GM06990 (cell line): ENCODE measurements around the gene RERE.
A peak's percentile ranks its signal among the peaks of the same experiment; 100 is the strongest.

ENCODE experiments used
- DNase-seq: peaks from one replicate; pipeline ENCODE4 v3.0.0-alpha.2; 2011; ENCODE audit not compliant: insufficient read length; ENCODE audit errors: extremely low read depth
- H3K27me3 ChIP-seq: replicated peaks from 2 replicates; pipeline ENCODE4 v1.6.0; 2011; ENCODE audit warnings: low read length; ENCODE audit not compliant: control insufficient read depth, insufficient read depth
- H3K36me3 ChIP-seq: 2 replicates; pipeline ENCODE4 v1.5.1; 2011; ENCODE audit warnings: low read length; ENCODE audit not compliant: control insufficient read depth, insufficient read depth
- H3K4me3 ChIP-seq: replicated peaks from 2 replicates; pipeline ENCODE4 v1.5.1; 2011; ENCODE audit warnings: low read depth, mild to moderate bottlenecking, control low read depth, low read length
- TF ChIP-seq, protein P1 (sequence below): IDR thresholded peaks from 2 replicates; pipeline ENCODE4 v1.5.1; 2011; ENCODE audit warnings: low read length, control low read depth, mild to moderate bottlenecking, inconsistent platforms; ENCODE audit not compliant: insufficient read depth, poor library complexity, severe bottlenecking

RERE gene

DNA sequence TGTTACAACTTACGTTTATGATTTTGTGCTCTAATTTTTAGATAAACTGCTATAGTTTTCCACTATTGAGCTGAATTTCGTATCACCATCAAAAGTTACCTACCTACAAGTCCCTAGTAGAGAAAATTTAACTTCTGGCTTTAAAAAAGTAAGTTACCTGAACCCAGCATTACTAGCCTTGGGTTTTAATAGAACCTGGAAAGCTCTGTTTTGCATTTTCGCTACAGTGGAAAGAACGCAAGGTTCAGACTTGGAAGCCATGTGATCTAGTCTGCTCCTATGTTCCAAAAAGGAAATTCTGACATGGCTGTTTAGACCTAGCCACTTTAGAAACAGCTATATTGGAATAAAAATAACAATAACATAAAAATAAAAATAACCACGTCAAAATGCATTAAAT, 389.0 kb downstream of the RERE start:
- TF ChIP-seq, protein P1, sequence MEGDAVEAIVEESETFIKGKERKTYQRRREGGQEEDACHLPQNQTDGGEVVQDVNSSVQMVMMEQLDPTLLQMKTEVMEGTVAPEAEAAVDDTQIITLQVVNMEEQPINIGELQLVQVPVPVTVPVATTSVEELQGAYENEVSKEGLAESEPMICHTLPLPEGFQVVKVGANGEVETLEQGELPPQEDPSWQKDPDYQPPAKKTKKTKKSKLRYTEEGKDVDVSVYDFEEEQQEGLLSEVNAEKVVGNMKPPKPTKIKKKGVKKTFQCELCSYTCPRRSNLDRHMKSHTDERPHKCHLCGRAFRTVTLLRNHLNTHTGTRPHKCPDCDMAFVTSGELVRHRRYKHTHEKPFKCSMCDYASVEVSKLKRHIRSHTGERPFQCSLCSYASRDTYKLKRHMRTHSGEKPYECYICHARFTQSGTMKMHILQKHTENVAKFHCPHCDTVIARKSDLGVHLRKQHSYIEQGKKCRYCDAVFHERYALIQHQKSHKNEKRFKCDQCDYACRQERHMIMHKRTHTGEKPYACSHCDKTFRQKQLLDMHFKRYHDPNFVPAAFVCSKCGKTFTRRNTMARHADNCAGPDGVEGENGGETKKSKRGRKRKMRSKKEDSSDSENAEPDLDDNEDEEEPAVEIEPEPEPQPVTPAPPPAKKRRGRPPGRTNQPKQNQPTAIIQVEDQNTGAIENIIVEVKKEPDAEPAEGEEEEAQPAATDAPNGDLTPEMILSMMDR: no peak
- no peak for DNase-seq
- H3K4me3 ChIP-seq: no peak overlapping the region
- no peaks in the 10 kb centered on the region for H3K27me3 ChIP-seq
- peaks cover 1% of the 10 kb centered on the region for H3K36me3 ChIP-seq

DNA sequence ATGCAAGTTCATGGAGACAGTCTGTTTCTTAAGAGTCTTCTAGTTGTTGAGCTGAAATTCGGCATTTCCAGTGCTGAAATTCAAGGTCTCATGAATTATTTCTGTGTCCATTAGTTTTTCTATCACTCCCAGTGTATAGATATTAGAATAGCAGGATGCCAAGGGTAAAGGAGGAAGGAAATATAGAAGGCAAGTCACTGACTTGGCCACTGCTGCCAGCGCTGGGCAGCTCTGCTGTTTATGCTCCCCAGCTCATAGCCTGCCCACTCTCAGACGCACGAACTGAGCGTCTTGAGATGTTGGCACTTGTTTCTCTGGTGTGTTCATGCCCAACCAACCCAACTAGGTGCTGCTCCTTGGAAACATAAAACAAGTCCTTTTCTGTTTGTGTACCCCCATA, 389.5 kb downstream of the RERE start:
- peaks cover 1% of the 10 kb centered on the region for H3K36me3 ChIP-seq
- TF ChIP-seq, protein P1: no peak
- H3K27me3 ChIP-seq: no peaks in the 10 kb centered on the region
- H3K4me3 ChIP-seq: no peak overlapping the region
- no peak for DNase-seq

DNA sequence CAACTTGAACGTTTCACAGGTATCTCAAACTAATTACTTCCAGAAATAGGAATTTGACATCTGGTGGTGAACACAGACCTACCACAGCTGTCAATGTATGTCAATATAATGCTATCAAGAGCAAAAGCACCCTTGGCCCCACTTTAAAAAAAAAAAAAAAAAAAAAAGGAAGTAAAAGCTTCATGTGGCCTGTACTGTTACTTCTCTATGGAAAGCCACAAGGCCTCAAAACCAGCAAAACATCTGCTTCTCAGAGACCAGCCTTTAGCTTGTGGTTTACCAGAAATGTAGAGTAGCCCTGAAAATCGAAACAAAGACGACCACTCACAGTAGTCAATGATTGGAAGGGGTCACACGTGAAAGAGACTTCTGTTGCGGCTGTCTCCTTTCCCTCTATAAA, 389.9 kb downstream of the RERE start:
- no peak overlapping the region for H3K4me3 ChIP-seq

DNA sequence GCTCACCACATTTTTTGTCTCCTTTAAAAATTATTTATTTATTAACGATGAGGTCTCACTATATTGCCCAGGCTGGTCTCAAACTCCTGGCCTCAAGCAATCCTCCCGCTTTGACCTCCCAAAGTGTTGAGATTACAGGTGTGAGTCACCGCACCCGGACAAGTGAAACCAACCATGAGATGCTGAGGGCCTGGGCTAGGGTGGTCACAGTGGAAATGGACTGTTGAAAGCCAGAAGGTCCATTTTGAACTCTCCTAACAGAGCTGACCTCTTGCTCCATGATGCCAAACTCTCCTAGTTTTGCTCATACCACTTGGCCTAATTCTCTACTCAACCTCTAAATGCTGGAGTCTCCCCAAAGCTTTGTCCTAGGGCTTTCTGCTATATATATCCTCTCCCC, 390.4 kb downstream of the RERE start:
- peaks cover 1% of the 10 kb centered on the region for H3K36me3 ChIP-seq
- no peak overlapping the region for H3K4me3 ChIP-seq
- no peak for DNase-seq
- H3K27me3 ChIP-seq: no peaks in the 10 kb centered on the region
- TF ChIP-seq, protein P1: no peak

More for the DNA sequence above, 389.9 kb downstream of the RERE start:
- Histone ChIP-seq H3K27me3 (no peaks in the 10 kb centered on the region), H3K36me3 (peaks cover 1% of the 10 kb centered on the region)
- TF ChIP-seq, protein P1: no peak
- DNase-seq: peak; percentile 78

DNA sequence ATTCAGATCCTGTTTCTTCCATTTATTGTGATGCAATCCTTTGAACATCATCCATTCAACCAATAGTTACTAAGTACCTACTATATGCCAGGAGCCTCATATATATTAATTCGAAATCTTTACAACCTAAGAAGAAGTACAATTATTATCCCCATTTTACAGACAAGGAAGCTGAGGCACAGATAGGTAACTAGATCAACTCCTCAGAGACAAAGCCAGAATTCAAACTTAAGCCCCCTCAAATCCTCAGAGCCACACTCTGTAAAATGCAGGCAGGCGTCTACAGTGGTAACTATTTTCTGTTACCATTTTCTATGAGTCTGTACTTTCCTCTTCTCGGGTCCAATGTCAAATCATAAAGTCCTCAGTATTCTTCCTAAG, 391.7 kb downstream of the RERE start:
- peaks cover 1% of the 10 kb centered on the region for H3K36me3 ChIP-seq
- DNase-seq: no peak
- TF ChIP-seq, protein P1: no peak
- no peaks in the 10 kb centered on the region for H3K27me3 ChIP-seq
- no peak overlapping the region for H3K4me3 ChIP-seq

DNA sequence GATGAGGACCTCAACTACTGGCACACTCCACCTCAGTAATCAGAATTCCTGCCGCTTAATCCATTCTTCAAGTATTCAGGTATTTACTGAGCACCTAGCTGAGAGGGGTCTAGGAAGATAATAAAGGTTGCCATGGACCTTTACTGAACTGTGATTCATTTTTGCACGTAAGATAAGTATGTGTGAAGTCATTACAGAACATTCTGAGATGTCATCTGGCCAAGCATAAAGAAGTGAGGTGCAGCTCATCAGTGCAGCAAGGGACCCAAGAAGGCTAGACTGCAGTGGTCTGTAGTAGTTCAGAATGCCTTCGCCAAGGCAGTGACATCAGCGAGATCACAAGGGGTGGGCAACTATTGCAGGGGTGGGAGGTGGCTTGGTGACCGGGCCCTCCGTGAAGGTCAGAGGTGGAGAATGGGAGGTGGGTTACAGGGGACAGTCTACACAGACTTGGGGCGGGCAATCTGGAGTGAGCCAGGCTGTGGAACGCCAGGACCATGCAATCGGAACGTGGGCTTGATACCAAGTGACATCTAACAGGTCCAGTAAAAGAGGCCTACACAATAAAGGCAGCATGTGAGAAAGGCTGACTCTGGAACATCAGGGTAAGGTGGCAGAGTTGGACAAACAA, 392.2 kb downstream of the RERE start:
- Histone ChIP-seq H3K36me3 (peaks cover 1% of the 10 kb centered on the region), H3K4me3 (no peak overlapping the region), H3K27me3 (no peaks in the 10 kb centered on the region)
- DNase-seq: no peak
- TF ChIP-seq, protein P1: no peak
